Prostate gland (tissue), 2 donors: Measurements from ENCODE around the gene MKLN1.

ENCODE experiments used
- POLR2A ChIP-seq: fragments of 450-650 bp; IDR thresholded peaks from one replicate; pipeline ENCODE4 v1.6.1; 2016; ENCODE audit warnings: antibody characterized with exemption, mild to moderate bottlenecking
- POLR2AphosphoS5 ChIP-seq: sonication (generic); formaldehyde crosslinking; IDR thresholded peaks from one replicate; pipeline ENCODE4 v1.6.1; 2017; ENCODE audit warnings: antibody characterized with exemption
- TF ChIP-seq, protein P1 (sequence below), 4 experiments: fragments of 200-600 bp in 2 of 4; fragments of 450-650 bp in 2 of 4; sonication (generic) in 2 of 4; IDR thresholded peaks; 1 replicate in 3 of 4; 2 replicates in 1 of 4; pipeline ENCODE4 v1.5.1; 2016 to 2019; ENCODE audit warnings: antibody characterized with exemption in 4 of 4, mild to moderate bottlenecking in 2 of 4, moderate library complexity in 2 of 4

- TF ChIP-seq, protein P1, sequence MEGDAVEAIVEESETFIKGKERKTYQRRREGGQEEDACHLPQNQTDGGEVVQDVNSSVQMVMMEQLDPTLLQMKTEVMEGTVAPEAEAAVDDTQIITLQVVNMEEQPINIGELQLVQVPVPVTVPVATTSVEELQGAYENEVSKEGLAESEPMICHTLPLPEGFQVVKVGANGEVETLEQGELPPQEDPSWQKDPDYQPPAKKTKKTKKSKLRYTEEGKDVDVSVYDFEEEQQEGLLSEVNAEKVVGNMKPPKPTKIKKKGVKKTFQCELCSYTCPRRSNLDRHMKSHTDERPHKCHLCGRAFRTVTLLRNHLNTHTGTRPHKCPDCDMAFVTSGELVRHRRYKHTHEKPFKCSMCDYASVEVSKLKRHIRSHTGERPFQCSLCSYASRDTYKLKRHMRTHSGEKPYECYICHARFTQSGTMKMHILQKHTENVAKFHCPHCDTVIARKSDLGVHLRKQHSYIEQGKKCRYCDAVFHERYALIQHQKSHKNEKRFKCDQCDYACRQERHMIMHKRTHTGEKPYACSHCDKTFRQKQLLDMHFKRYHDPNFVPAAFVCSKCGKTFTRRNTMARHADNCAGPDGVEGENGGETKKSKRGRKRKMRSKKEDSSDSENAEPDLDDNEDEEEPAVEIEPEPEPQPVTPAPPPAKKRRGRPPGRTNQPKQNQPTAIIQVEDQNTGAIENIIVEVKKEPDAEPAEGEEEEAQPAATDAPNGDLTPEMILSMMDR (IDR thresholded peaks at IDR 0.05): no peak
- TF ChIP-seq POLR2AphosphoS5: no peak
- no peak for TF ChIP-seq POLR2A
These were observed 190.9 kb downstream of the MKLN1 start for GRCh38 chr7:131518626-131519025.
